Upper lobe of left lung (tissue), 6 donors: ENCODE data around the gene MACROD2. TPM values are rescaled to one million over a fixed set of nuclear protein-coding genes. Genes with fewer than 3 reads are reported as not detected.

Source experiments
- ATAC-seq, 2 donors: fragments of 200-7000 bp; cut with Tn5 transposase; one replicate each; pipeline ENCODE4 v1.9.1; 2022; ENCODE audit warnings: mild to moderate bottlenecking in 2 of 2, moderate library complexity in 2 of 2; ENCODE audit not compliant: low FRiP score in 2 of 2
- DNase-seq, 2 donors: peaks; one replicate each; pipeline ENCODE4 v3.0.0-alpha.2; 2019 to 2020
- H3K27ac ChIP-seq, 4 donors: fragments of 200-600 bp; sonication (generic); one replicate each; pipeline ENCODE4 v1.5.1; 2016 to 2019
- H3K27me3 ChIP-seq, 4 donors: fragments of 200-600 bp; sonication (generic); one replicate each; pipeline ENCODE4 v1.5.1; 2017 to 2019
- H3K36me3 ChIP-seq, 4 donors: fragments of 200-600 bp; sonication (generic); one replicate each; pipeline ENCODE4 v1.5.1; 2016 to 2019
- H3K4me1 ChIP-seq, 4 donors: fragments of 200-600 bp; sonication (generic); one replicate each; pipeline ENCODE4 v1.5.1; 2018 to 2019
- H3K4me3 ChIP-seq, 4 donors: fragments of 200-600 bp; sonication (generic); one replicate each; pipeline ENCODE4 v1.5.1; 2017 to 2019; ENCODE audit warnings: mild to moderate bottlenecking in 2 of 4, moderate library complexity in 1 of 4
- H3K9me3 ChIP-seq, 4 donors: fragments of 200-600 bp; sonication (generic); one replicate each; pipeline ENCODE4 v1.5.1; 2018 to 2019
- CTCF ChIP-seq, 6 experiments: fragments of 450-650 bp in 4 of 6; fragments of 200-600 bp in 2 of 6; sonication (generic) in 2 of 6; IDR thresholded peaks; one replicate each; pipeline ENCODE4 v1.5.1; 2016 to 2019; ENCODE audit warnings: antibody characterized with exemption in 6 of 6
- EP300 ChIP-seq, 4 donors: sonication (generic); formaldehyde crosslinking; IDR thresholded peaks; one replicate each; pipeline ENCODE4 v1.5.1; 2017; ENCODE audit warnings: antibody characterized with exemption in 4 of 4, control low read depth in 2 of 4
- POLR2A ChIP-seq, 4 donors: fragments of 450-650 bp; IDR thresholded peaks; one replicate each; pipeline ENCODE4 v1.5.1; 2016 to 2017; ENCODE audit warnings: antibody characterized with exemption in 4 of 4, mild to moderate bottlenecking in 2 of 4
- POLR2AphosphoS5 ChIP-seq, 2 donors: sonication (generic); formaldehyde crosslinking; IDR thresholded peaks; one replicate each; pipeline ENCODE4 v1.5.1; 2017; ENCODE audit warnings: antibody characterized with exemption in 2 of 2
- WGBS, 2 donors: methylation state at CpG; one replicate each; pipeline ENCODE4 v1.1.5; 2017 to 2018; 5-methylcytosine and 5-hydroxymethylcytosine counted together
- total RNA-seq, 6 donors: library from RNA; depleted of rRNA in 4 of 6; stranded (reverse); fragments of >200 nt in 4 of 6; gene quantifications; one replicate each; pipeline versions ENCODE4 v1.1.0 to v1.2.1, GENCODE V29; 2016 to 2021
- donor health status: DM: no; HTN: no; CAD: no; lungs with moderate emphysema.
- donor health status: DM: no; HTN: yes; CAD: no; lungs with severe emphysema.

Gene MACROD2
- total RNA-seq, 6 donors from 2014 or later: 20.7 to 84.3 (median 36.3) TPM

- TF ChIP-seq POLR2A (IDR thresholded peaks at IDR 0.05): no peak
- no peak for TF ChIP-seq CTCF (IDR thresholded peaks at IDR 0.05)
- TF ChIP-seq POLR2AphosphoS5 (IDR thresholded peaks at IDR 0.05): no peak
- TF ChIP-seq EP300 (IDR thresholded peaks at IDR 0.05): no peak
- no peaks in the 10 kb centered on the region for H3K27me3 ChIP-seq
- ATAC-seq (no peak), DNase-seq (no peak)
- H3K27ac ChIP-seq: no peak overlapping the region
- peaks cover 0 to 5% (median 0%) of the 10 kb centered on the region in 4 donors for H3K4me1 ChIP-seq
- H3K4me3 ChIP-seq: no peak overlapping the region
- H3K9me3 ChIP-seq: no peaks in the 10 kb centered on the region
- WGBS, 2 donors: 80% methylated on average over 4 of the region's 4 CpGs
- H3K36me3 ChIP-seq: no peaks in the 10 kb centered on the region
These were observed 1146.5 kb downstream of the MACROD2 start for GRCh38 chr20:15141861-15142260.

GRCh38 chr20:15143478-15143877 lies 1148.2 kb downstream of the MACROD2 start:
- Histone ChIP-seq H3K4me1 (peaks cover 0 to 1% (median 0%) of the 10 kb centered on the region in 4 donors), H3K9me3 (no peaks in the 10 kb centered on the region), H3K27ac (no peak overlapping the region), H3K36me3 (no peaks in the 10 kb centered on the region), H3K4me3 (no peak overlapping the region), H3K27me3 (no peaks in the 10 kb centered on the region)
- DNase-seq: no peak
- TF ChIP-seq POLR2A (IDR thresholded peaks at IDR 0.05) (no peak), CTCF (IDR thresholded peaks at IDR 0.05) (no peak), EP300 (IDR thresholded peaks at IDR 0.05) (no peak), POLR2AphosphoS5 (IDR thresholded peaks at IDR 0.05) (no peak)
- no peak for ATAC-seq
- 82 to 92% methylated on average over 1 of the region's 1 CpG for WGBS, 2 donors

DNA sequence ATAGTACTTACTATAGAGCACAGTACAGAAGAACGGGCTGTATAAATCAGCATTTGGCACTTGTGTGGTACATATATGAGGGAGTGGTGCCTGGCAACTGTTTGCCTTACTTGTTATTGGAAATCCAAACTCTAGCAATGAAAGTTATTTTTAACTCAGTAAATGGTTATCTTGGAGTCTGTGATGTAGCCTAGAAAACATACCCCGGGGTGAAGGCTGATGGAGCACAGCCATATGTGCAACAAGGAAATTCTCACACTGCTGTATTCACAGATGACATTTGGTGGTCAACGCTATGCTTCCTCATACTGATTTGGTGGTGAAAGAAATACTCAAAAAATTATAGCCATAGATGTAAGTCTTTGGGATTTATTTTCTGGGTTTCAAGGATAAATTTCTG lies 1149.6 kb downstream of the MACROD2 start:
- H3K4me3 ChIP-seq: no peak overlapping the region
- H3K36me3 ChIP-seq: no peaks in the 10 kb centered on the region
- DNase-seq (no peak), ATAC-seq (no peak)
- TF ChIP-seq EP300 (IDR thresholded peaks at IDR 0.05): no peak
- no peak for TF ChIP-seq CTCF (IDR thresholded peaks at IDR 0.05)
- TF ChIP-seq POLR2A (IDR thresholded peaks at IDR 0.05): no peak
- no peak for TF ChIP-seq POLR2AphosphoS5 (IDR thresholded peaks at IDR 0.05)
- H3K9me3 ChIP-seq: no peaks in the 10 kb centered on the region
- no peak overlapping the region for H3K27ac ChIP-seq
- WGBS, 2 donors: 49 to 67% methylated on average over 3 of the region's 3 CpGs
- no peaks in the 10 kb centered on the region for H3K4me1 ChIP-seq
- no peaks in the 10 kb centered on the region for H3K27me3 ChIP-seq

GRCh38 chr20:15146948-15147347 lies 1151.6 kb downstream of the MACROD2 start:
- 51 to 59% methylated on average over 2 of the region's 2 CpGs for WGBS, 2 donors
- ATAC-seq: no peak

More at GRCh38 chr20:15146948-15147347, 1151.6 kb downstream of the MACROD2 start:
- Histone ChIP-seq H3K36me3 (no peaks in the 10 kb centered on the region), H3K9me3 (no peaks in the 10 kb centered on the region), H3K4me1 (no peaks in the 10 kb centered on the region), H3K27ac (no peak overlapping the region), H3K27me3 (no peaks in the 10 kb centered on the region), H3K4me3 (no peak overlapping the region)
- no peak for TF ChIP-seq CTCF (IDR thresholded peaks at IDR 0.05)
- TF ChIP-seq POLR2AphosphoS5 (IDR thresholded peaks at IDR 0.05): no peak
- TF ChIP-seq POLR2A (IDR thresholded peaks at IDR 0.05): no peak
- TF ChIP-seq EP300 (IDR thresholded peaks at IDR 0.05): no peak
- DNase-seq: no peak
